Activated CD8-positive, alpha-beta memory T cell treated with anti-CD3 and anti-CD28 coated beads, Interleukin-2, amount 50 U/mL, for 1 hour (primary cell): Measurements from ENCODE around the gene ZNF710.

Source experiments
- DNase-seq: peaks from one replicate; pipeline ENCODE4 v3.0.0-alpha.2; 2020; ENCODE audit errors: extremely low read depth

Gene ZNF710

GRCh38 chr15:89997079-89997478 is 4.0 kb upstream of the ZNF710 start:
- no peak for DNase-seq

- DNase-seq, result no peak
Measured at GRCh38 chr15:89998141-89998661, 2.9 kb upstream of the ZNF710 start.

DNA sequence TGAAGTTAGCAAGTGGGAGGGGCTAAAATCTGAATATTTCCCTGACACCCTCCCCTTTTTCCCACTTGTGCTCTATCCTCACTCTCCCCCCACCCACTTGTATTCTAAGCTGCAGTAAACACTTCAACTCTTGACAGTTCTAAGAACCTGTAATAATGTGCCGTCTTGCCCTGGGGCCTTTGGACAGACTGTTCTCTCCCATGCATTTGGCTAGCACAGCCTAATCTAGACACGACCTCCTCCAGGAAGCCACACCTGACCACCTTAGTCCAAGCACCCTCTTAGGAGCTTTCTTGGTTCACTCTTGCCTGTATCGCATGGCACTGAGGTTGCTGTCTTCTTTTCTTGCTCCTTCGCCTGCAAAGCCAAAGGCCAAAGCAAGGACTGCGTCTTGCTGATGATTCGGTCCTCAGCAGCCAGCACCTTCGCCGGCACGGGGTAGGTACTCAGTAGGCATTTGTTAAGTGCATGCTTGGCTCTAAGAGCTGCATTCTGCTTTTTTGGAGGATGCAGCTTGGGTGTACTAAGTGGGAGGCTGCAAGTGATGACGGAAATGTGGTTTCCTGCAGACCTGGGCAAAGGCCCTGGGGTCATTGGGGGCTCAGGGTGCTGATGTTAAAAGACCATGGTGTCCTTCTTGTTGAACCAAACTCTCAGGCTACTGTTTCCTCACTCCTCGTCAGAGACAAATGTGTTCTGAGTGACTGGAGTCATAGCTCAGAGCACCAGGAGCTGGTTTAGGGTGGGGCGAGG is 2.0 kb upstream of the ZNF710 start:
- no peak for DNase-seq

- DNase-seq, result no peak
Measured at GRCh38 chr15:89999676-90000185, 1.4 kb upstream of the ZNF710 start.

DNA sequence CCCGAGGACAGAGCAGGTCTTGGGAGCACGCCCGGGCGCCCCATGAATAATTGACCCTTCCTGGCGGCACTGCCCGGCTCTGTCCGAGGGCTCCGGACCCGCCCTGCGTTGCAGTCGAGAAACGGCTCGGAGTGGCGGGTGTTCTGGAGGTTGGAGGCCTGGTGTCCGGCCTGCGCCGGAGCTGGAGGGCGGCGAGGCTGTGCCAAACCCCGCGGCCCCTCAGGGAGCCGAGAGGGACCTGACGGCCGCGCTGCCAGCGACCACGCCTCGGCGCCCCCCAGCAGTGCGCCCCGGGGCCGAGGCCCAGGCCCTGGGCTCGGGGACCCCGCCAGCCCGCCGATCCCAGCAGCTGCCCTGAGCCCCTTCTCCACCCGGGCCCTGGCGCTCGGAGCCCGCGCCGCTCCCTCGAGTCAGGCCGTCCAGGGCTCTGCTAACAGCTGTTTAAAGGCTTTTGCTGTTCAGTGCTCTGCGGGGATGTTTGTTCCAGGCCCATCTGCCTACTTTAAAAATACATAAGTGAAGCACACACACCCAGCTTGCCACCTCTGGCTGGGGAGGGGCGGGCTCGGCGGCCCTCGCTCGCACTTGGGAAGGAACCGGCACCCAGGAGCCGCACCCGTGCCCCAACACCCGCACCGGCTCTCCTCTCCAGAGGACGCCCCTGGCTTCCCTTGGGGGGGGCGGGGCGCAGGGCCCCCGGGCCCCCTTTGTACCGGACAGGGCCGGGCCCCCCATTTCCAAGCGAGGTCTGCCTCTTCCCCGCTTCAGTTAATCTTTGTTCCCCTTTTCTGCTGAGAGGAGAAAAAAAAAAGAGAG is 730 bp upstream of the ZNF710 start:
- no peak for DNase-seq

- DNase-seq, result no peak
Measured at GRCh38 chr15:90001683-90002427, 731 bp downstream of the ZNF710 start.

DNA sequence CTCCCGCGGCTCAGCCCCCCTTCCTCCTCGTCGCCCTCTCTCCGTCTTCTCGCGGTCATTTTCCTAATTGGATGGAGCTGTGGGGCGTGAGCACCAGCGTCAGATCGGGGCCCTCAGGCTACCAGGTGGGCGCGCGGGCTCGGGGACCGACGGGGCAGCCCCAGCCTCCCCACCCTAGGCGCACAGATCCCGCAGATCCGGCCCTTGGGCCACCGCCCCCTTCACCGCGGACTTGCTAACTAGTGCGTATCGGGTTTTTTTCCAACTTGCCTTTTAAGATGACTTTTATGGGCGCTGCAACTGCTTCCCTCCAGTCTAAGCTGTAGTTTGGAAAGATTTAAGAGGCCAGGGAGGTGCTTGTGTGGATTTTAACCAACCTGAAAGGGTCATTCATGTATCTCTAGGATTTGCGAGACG is 1.3 kb downstream of the ZNF710 start:
- DNase-seq, result no peak

DNA sequence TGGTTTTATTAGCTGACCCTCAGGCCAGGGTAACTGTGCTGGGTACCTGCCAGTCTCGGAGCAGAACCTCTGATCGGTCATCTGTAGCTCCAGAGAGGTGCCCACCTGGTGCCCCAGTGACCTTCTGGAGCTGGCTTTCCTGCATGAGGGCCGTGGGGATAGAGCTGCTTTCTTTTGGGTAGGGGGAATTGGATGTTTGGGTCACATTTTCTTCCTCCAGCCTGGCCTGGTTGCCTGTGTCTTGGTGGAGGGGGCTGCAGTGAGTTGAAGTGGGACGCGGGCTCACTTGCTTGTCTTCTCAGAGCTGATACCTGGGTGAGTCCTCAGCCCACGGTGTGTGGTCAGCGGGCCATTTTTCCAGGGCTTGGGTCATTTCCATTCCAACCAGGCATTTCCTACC is 2.6 kb downstream of the ZNF710 start:
- no peak for DNase-seq

DNA sequence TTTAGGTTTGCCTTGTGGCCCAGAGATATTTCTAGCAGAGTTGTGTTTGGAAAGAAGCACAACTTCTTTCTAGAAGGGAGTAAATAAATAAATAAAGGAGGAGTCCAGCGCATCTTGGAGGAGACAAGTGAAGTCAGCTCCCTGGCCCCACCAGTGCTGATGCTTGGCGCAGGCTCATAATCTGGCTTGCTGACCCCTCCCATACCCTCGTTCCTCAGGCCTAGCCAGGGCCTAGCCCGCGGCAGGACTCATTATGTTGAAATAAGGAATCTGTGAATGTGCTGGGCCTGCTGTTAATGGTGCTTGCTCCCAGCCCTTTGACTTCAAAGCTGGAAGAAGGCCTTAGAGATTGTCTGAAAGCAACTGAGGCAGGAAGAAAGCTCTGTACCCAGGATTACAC is 3.1 kb downstream of the ZNF710 start:
- no peak for DNase-seq

GRCh38 chr15:90004671-90005070 is 3.5 kb downstream of the ZNF710 start:
- no peak for DNase-seq

- no peak for DNase-seq
Measured at GRCh38 chr15:90006217-90007075, 5.3 kb downstream of the ZNF710 start.

- DNase-seq, result no peak
Measured at GRCh38 chr15:90007076-90007460, 5.9 kb downstream of the ZNF710 start.

DNA sequence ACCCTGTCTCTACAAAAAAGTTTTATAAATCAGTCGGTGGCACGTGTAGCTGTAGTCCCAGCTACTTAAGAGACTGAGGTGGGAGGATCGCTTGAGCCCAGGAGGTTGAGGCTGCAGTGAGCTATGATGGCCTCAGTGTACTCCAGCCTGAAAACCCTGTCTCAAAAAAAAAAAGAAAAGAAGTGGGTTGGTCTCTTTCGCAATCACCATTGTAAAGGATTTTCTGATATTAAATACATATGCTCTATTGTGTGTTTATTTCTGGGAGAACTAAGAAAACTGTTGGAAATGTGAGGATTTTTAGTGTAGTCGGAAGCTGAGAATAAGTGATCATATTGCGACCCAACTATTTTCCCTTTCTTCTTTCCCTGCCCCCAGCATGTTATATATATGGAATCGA is 7.5 kb downstream of the ZNF710 start:
- DNase-seq, result no peak

DNA sequence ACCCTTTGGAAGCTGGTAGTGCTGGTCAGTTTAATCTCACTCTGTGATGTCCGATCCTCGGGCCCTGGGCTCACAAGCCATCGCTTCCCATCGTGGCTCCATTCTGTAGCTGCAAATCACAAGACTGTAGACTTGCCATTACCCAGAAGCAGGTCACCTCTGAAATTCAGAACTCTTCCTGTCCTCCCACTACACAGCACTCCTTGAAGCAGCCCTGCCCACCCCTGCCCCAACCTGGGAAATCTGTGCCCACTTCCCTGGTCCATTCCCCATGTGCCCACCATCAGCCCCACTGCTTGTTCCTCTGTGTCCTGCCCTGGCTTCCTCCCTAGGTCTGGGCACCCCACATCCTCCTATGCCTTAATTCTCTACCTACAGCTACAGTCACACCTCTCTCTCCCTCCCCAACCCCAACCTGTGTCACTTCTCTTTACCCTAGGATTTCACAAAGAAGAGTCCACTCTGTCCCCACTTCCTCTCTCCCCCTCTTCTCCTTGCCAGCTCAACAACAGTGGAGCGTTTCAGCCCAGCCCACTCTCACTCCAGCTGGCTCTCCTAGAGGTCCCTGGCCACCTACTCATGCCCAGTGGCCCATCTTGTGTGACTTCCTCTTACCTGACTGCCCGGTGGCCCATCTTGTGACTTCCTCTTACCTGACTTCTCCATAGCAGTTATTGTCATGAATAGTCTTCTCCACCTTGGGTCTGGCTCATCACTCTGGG is 8.3 kb downstream of the ZNF710 start:
- no peak for DNase-seq

GRCh38 chr15:90011705-90012104 is 10.6 kb downstream of the ZNF710 start:
- DNase-seq, result no peak

DNA sequence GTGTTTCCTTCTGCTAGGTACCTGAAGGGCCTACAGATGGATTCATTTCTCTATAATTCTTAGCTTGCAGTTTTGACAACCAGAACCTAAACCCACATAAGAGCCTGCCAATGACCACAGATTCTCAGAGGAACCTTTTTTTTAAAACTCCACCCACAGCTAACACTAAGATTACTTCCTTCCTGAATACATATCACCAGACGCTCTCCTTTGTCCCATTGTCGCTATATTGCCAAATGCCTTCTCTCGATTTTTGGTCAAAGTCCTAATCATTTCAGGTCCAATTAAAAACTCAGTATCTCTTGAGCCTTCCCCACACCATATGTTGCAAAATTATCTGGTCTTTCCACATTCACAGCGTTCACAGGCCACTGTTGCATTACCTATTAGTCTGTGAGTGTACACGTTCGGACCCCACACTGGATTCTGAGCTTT is 12.4 kb downstream of the ZNF710 start:
- no peak for DNase-seq

GRCh38 chr15:90015294-90015693 is 14.2 kb downstream of the ZNF710 start:
- no peak for DNase-seq

- no peak for DNase-seq
Measured at GRCh38 chr15:90015749-90016148, 14.6 kb downstream of the ZNF710 start.

- no peak for DNase-seq
Measured at GRCh38 chr15:90016721-90017120, 15.6 kb downstream of the ZNF710 start.

GRCh38 chr15:90018216-90018831 is 17.2 kb downstream of the ZNF710 start:
- no peak for DNase-seq
